HepG2 (cell line): ENCODE measurements around the gene ARL17A.
"Not testable (repeated sequence)": the region's sequence is repeated elsewhere in the genome, so short reads cannot be mapped to it uniquely, and the experiment has no call there.

Experiments used
- ATF7-NPFF ChIP-seq: sonication (generic); formaldehyde crosslinking; IDR thresholded peaks from 2 replicates; pipeline ENCODE4 v1.8.1; 2023; ENCODE audit warnings: mild to moderate bottlenecking, low read depth, missing genetic modification reagents, moderate library complexity
- EZH2 ChIP-seq: conservative IDR thresholded peaks from 2 replicates; pipeline ENCODE4 v1.6.1; 2012; ENCODE audit warnings: mild to moderate bottlenecking, low read depth, low read length, moderate library complexity
- JUN ChIP-seq: sonication (generic); formaldehyde crosslinking; IDR thresholded peaks from 2 replicates; pipeline ENCODE4 v1.4.0; 2020; ENCODE audit warnings: mild to moderate bottlenecking, missing genetic modification reagents
- KAT7 ChIP-seq: IDR thresholded peaks from 2 replicates; pipeline ENCODE4 v1.6.1; 2018; ENCODE audit warnings: borderline replicate concordance, missing compliant biosample characterization
- NFE2 ChIP-seq: sonication (generic); formaldehyde crosslinking; IDR thresholded peaks from 2 replicates; pipeline ENCODE4 v1.4.0; 2020; ENCODE audit warnings: missing genetic modification reagents
- NFIC ChIP-seq: IDR thresholded peaks from 2 replicates; pipeline ENCODE4 v1.6.1; 2012; ENCODE audit warnings: mild to moderate bottlenecking, low read length, inconsistent platforms
- POLR2A ChIP-seq, 2 experiments: IDR thresholded peaks; 2 replicates each; pipeline ENCODE4 v1.6.1; 2011; ENCODE audit warnings: low read depth in 2 of 2, low read length in 2 of 2, mild to moderate bottlenecking in 1 of 2, moderate library complexity in 1 of 2; ENCODE audit not compliant: insufficient read depth in 1 of 2
- SPEN ChIP-seq: sonication (generic); formaldehyde crosslinking; IDR thresholded peaks from 2 replicates; pipeline ENCODE4 v1.5.1; 2020; ENCODE audit warnings: low read depth, mild to moderate bottlenecking, missing genetic modification reagents
- TP53 ChIP-seq: sonication (generic); formaldehyde crosslinking; conservative IDR thresholded peaks from 2 replicates; pipeline ENCODE4 v1.4.0; 2020; ENCODE audit warnings: missing genetic modification reagents
- YY1 ChIP-seq: IDR thresholded peaks from 2 replicates; pipeline ENCODE4 v1.6.1; 2011; ENCODE audit warnings: low read length, low read depth, moderate library complexity, mild to moderate bottlenecking; ENCODE audit not compliant: insufficient read depth, insufficient replicate concordance
- ZSCAN9 ChIP-seq: IDR thresholded peaks from 2 replicates; pipeline ENCODE4 v1.6.1; 2016; ENCODE audit warnings: borderline replicate concordance
- TF ChIP-seq, protein P1 (sequence below): sonication (generic); formaldehyde crosslinking; IDR thresholded peaks from 2 replicates; pipeline ENCODE4 v1.5.0; 2020; ENCODE audit warnings: mild to moderate bottlenecking, missing genetic modification reagents, moderate library complexity
- TF ChIP-seq, protein P2 (sequence below): sonication (generic); formaldehyde crosslinking; IDR thresholded peaks from 2 replicates; pipeline ENCODE4 v1.4.0; 2020; ENCODE audit warnings: missing genetic modification reagents

DNA sequence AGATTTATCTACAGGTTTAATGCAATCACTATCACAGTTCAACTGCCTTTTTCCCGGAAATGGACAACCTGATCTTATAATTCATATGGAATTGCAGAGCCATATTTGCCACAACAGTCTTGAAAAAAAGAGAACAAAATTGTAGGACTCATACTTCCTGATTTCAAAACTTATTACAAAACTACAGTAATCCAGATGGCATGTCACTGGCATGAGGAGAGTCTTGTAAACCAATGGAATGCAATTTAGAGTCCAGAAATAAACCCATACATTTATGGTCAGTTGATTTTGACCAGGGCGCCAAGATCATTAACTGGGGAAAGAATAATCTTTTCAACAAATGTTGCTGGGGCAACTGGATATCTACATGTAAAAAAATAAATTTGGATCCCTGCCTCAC is 31.8 kb upstream of the ARL17A start:
- TF ChIP-seq, protein P1, sequence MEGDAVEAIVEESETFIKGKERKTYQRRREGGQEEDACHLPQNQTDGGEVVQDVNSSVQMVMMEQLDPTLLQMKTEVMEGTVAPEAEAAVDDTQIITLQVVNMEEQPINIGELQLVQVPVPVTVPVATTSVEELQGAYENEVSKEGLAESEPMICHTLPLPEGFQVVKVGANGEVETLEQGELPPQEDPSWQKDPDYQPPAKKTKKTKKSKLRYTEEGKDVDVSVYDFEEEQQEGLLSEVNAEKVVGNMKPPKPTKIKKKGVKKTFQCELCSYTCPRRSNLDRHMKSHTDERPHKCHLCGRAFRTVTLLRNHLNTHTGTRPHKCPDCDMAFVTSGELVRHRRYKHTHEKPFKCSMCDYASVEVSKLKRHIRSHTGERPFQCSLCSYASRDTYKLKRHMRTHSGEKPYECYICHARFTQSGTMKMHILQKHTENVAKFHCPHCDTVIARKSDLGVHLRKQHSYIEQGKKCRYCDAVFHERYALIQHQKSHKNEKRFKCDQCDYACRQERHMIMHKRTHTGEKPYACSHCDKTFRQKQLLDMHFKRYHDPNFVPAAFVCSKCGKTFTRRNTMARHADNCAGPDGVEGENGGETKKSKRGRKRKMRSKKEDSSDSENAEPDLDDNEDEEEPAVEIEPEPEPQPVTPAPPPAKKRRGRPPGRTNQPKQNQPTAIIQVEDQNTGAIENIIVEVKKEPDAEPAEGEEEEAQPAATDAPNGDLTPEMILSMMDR = not testable (repeated sequence)
- not testable (repeated sequence) for TF ChIP-seq ATF7-NPFF (CRISPR knock-in tag); KAT7 (CRISPR knock-in tag); SPEN; TP53 (CRISPR knock-in tag); JUN (CRISPR knock-in tag); EZH2; ZSCAN9 (CRISPR knock-in tag); NFE2; NFIC; YY1; POLR2A (IDR thresholded peaks at IDR 0.05; ENCODE audit: insufficient read depth in 1 of 2, low read depth in 2 of 2, low read length in 2 of 2)
- TF ChIP-seq, protein P2, sequence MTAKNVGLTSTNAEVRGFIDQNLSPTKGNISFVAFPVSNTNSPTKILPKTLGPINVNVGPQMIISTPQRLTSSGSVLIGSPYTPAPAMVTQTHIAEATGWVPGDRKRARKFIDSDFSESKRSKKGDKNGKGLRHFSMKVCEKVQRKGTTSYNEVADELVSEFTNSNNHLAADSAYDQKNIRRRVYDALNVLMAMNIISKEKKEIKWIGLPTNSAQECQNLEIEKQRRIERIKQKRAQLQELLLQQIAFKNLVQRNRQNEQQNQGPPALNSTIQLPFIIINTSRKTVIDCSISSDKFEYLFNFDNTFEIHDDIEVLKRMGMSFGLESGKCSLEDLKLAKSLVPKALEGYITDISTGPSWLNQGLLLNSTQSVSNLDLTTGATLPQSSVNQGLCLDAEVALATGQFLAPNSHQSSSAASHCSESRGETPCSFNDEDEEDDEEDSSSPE = not testable (repeated sequence)
